Limb (tissue), 2 donors: Measurements from ENCODE around the gene TIGD1.

Experiments used
- DNase-seq, 2 donors: peaks; one replicate each; pipeline ENCODE4 v3.0.0-alpha.2; 2016; ENCODE audit errors: extremely low spot score in 2 of 2

TIGD1 gene

GRCh38 chr2:232501794-232502390, 48.5 kb downstream of the TIGD1 start:
- peak in 1 of 2 donors; percentile 62 for DNase-seq

- DNase-seq = no peak
Measured at GRCh38 chr2:232501331-232501771, 49.0 kb downstream of the TIGD1 start.

- no peak for DNase-seq
Measured at GRCh38 chr2:232498452-232498851, 51.9 kb downstream of the TIGD1 start.
